ENCODE data around the gene ABHD17B.
"Not testable (repeated sequence)": the region's sequence is repeated elsewhere in the genome, so short reads cannot be mapped to it uniquely, and the experiment has no call there.

ABHD17B gene

DNA sequence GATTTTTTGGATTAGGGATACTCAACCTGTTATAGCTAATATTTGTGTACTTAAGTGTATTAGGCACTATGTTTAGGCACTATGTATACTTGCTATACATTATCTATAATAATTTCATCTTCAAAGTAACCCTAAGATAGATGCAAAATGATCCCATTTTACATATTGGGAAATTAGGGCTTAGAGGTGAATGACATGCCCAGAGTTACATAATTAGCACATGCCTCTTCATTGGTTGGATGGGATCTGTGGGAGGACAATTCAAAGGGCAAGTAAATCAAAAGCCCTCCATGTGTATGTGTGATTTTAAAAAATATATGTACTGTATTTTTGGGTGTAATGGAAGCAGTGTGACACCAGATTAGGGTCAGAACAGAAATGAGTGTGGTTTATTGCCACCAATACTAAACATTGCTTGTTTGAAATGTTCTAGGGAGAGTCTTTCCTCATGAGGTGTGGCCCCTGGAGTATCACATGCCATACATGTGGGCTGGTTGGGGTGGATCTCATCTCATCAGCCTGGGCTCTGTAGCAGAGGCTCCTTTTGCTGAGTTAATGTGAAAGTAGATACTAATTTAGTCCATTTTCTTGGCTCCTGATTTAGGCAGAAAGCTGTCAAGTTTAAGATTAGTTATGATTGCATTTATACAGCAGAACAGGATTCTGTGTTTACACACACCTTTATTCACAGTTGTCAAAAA is 6.0 kb upstream of the ABHD17B start:
- in situ Hi-C loops (cut with MboI; ENCODE audit: low sequenced_read_pairs) = no loop called here

DNA sequence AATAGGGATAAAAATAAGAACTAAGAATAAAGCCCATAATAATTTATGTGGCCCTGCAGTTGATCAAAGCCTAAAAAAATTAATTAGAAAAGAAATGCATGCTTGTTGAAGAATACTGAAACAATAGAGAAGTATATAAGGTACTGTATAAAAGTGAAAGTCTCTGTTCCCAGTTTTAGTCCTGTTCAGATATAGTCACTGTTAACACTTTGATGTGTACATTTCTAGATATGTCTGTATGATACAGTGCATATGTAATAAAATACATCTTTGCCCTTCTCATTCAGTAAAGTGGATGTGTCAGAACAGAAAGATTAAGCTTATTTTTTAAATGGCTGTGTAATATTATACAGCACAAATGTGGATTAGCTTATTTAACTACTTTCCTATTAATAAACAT is 4.5 kb upstream of the ABHD17B start:
- in situ Hi-C loops (cut with MboI; ENCODE audit: low sequenced_read_pairs) = no loop called here

GRCh38 chr9:71911908-71912335 is 929 bp upstream of the ABHD17B start:
- in situ Hi-C loops (cut with MboI; ENCODE audit: low sequenced_read_pairs) = no loop called here

GRCh38 chr9:71910650-71911060 is 338 bp downstream of the ABHD17B start:
- in situ Hi-C loops (cut with MboI; ENCODE audit: low sequenced_read_pairs) = no loop called here

GRCh38 chr9:71909887-71910649 is 925 bp downstream of the ABHD17B start:
- in situ Hi-C loops (cut with MboI; ENCODE audit: low sequenced_read_pairs) = no loop called here

GRCh38 chr9:71908825-71909224 is 2.2 kb downstream of the ABHD17B start:
- in situ Hi-C loops (cut with MboI; ENCODE audit: low sequenced_read_pairs) = no loop called here

DNA sequence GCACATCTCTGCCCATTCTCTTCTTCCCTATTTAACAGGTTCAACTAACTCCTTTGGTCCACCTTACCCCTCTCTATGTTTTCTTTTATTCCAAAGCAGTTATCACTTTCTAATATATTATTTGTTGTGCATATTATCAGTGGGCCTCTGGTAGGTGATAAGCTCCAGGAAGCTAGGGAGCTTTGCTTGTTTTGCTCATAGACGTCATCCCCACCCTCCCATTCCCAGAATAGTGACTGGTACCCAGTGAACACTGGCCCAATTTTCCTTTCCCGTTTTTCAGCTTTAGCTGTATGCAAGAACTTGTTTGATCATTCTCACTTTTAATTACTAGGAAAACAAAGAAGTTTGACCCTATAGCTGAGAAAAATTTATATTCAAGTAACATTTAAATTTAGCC is 6.9 kb downstream of the ABHD17B start:
- in situ Hi-C loops (cut with MboI; ENCODE audit: low sequenced_read_pairs) = no loop called here

GRCh38 chr9:71901695-71902597 is 9.0 kb downstream of the ABHD17B start:
- in situ Hi-C loops (cut with MboI; ENCODE audit: low sequenced_read_pairs) = no loop called here

- in situ Hi-C loops (cut with MboI; ENCODE audit: low sequenced_read_pairs) = not testable (repeated sequence)
Observed at GRCh38 chr9:71898756-71899155, 12.2 kb downstream of the ABHD17B start.

DNA sequence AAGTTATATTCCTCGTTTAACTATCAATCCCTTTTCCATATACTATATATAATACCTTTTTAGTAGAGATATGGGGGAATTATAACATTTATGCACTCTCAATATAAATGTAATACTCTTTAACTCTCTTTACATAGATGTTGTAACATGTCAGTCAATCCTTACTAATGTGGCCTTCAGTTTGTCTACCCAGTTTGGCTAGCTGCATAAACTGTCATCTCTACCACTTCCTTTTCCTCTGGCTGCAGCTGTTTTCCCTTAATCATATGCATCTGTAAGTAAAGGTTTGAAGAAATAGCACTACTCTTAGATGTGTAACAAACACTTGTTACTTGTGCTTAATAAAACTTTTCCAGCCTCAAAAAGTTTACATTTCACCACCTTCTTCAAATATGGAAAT is 13.4 kb downstream of the ABHD17B start:
- in situ Hi-C loops (cut with MboI; ENCODE audit: low sequenced_read_pairs) = no loop called here

DNA sequence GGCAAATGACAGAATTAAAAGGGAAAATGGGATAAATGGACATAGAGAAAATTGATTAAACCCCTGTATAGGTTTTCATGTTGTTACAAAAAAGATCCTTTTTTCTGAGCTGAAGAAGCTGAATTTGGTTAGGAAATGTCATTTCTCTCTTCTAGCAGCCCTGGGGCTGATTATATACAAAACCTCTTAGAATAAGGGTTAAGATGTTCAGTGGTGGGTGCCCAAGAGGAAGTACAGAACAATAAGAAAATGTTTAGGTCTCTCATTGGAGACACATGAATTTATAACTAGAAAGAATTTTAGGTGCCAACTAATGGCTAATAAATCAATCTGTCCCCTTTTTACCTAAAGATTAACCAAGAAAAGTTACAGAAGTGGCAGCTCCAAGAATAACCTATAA is 14.2 kb downstream of the ABHD17B start:
- in situ Hi-C loops (cut with MboI; ENCODE audit: low sequenced_read_pairs) = no loop called here

DNA sequence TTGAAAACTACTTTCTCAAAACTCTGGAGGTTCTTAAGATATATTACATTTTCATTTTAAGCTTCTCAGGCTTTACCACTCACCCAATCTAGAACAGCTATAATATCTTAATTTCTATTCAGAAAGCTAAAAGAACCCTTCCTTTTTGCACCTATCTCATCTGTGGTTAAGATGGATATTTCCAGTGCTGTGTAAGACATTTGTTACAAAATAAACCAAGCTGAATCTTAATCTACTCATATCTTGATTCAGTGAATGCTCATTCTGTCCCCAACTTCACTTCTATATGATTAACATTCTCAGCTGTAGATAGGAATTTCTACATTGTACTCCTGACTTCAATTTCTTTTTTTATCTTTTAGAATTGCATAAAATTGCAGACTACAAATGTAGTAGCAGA is 15.0 kb downstream of the ABHD17B start:
- in situ Hi-C loops (cut with MboI; ENCODE audit: low sequenced_read_pairs) = no loop called here

DNA sequence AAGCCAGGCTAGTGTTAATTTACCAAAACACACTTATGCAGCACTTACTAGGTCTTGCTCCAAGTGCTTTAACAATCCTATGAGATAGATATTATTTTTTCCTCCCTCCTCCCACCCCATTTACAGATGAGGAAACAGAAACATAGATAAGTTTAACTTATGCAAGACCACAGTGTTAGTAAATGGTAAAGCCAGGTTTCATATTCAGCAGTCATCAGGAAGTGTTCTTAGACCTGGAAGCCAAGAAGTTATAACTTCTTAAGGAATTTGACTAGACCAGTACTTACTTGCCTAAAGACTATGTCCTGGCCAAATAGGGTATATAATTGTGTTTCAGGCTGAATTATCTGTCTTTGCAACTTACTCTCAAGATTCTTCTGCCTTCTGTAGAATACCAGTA is 15.9 kb downstream of the ABHD17B start:
- in situ Hi-C loops (cut with MboI; ENCODE audit: low sequenced_read_pairs) = no loop called here

DNA sequence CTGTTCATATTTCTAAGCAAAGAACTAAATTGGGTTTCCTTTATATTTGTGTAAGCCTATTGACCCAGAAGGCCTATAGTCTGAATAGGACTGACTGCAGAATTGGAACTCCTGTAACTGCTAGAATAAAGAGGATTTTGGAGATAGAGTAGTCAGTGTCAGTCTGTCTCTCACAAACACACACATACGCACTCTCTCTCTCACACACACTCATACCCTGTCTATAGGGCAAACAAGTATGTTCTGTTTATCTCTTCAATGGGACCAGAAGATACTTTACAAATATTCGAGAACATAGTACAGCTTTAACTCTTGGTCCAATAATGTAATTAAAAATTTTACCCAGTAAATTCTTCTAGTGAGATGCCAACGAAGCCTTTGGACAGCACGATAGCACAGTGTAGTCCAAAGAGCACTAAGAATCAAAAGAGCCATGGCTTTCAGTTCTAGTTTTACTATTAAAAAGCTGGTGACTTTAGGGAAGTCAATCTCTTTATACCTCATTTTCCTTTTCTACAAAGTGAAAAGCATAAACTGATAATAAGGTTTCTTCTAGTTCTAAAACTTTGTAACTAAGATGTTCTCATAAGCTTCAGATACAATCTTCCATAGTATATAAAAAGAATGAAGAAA is 19.3 kb downstream of the ABHD17B start:
- in situ Hi-C loops (cut with MboI; ENCODE audit: low sequenced_read_pairs) = no loop called here

DNA sequence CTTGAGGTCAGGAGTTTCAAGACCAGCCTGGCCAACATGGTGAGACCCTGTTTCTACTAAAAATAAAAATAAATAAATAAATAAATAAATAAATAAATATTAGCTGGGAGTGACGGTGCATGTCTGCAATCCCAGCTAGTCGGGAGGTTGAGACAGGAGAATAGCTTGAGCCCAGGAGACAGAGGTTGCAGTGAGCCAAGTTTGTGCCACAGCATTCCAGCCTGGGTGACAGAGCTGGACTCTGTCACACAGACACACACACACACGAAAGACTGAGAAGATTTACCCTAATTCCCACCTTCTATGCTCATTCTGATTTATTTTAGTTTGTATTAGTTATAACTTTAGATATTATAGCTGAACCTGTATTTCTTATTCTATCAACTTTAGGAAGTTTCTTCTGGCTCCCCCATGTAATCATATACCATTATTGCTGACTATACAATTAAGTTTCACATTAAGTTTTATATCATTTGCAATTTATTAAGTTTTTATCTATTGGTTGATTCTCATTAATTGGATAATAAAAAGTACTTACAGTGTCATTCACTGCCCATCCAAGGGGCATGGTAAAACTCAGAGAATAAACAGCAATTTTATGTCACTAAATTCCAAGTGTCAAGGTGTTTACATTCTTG is 20.8 kb downstream of the ABHD17B start:
- in situ Hi-C loops (cut with MboI; ENCODE audit: low sequenced_read_pairs) = no loop called here

GRCh38 chr9:71887362-71887761 is 23.6 kb downstream of the ABHD17B start:
- in situ Hi-C loops (cut with MboI; ENCODE audit: low sequenced_read_pairs) = no loop called here

GRCh38 chr9:71886541-71886940 is 24.5 kb downstream of the ABHD17B start:
- in situ Hi-C loops (cut with MboI; ENCODE audit: low sequenced_read_pairs) = no loop called here

GRCh38 chr9:71886015-71886414 is 25.0 kb downstream of the ABHD17B start:
- in situ Hi-C loops (cut with MboI; ENCODE audit: low sequenced_read_pairs) = no loop called here

DNA sequence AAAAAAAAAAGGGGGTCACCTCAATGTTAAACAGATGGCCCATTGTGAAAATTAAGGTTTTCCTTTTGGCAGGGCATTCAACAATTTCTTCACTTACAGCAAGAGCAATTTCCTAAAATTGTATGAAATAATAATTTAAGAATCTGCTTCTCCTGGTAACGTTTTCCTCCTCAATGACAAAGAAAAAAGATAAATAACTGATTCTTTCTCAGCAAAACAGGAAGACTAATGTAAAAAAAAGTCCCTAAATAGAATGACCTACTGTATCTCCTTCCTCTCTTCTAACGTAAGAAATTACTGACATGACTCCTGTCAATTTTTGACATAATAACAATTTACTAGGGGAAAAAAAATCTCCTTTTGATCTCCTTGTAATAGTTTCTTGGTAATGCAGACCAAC is 25.5 kb downstream of the ABHD17B start:
- in situ Hi-C loops (cut with MboI; ENCODE audit: low sequenced_read_pairs) = no loop called here

DNA sequence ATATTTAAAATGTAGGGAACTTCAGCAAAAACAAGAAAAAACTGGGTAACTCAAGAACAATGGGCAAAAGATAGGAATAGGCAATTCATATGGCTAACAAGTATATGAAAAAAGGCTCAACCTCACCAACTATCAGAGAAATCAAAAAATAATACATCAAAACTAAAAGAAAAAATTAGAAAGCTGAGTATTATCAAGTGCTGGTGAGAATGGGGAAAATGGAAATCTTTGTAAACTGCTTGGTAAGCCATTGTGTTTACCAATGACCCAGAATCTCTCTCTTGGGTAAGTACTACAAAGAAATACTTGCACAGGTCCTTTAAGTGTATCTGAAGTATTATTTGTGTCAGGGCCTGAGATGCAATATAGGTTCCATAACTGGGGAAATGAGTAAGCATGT is 27.0 kb downstream of the ABHD17B start:
- in situ Hi-C loops (cut with MboI; ENCODE audit: low sequenced_read_pairs) = no loop called here
